Measurements from ENCODE around the gene KATNIP. TPM values are rescaled to one million over a fixed set of nuclear protein-coding genes. Genes with fewer than 3 reads are reported as not detected.

The KATNIP gene
- total RNA-seq, 1 experiment from 2014 or later, result 19.0 TPM

- no peak for ATAC-seq
- H4K20me1 ChIP-seq (ENCODE audit: low read length), result peaks cover 7% of the 10 kb centered on the region; the same call in 1 of the 2 replicates
- H3K4me3 ChIP-seq (ENCODE audit: low read length), result no peak overlapping the region
- H3F3A ChIP-seq (ENCODE audit: low read length, unreplicated experiment), result no peaks in the 10 kb centered on the region
- H3K79me2 ChIP-seq (ENCODE audit: low read length), result peaks cover 24% of the 10 kb centered on the region
- no peak overlapping the region for H3K4me2 ChIP-seq (ENCODE audit: low read length)
- intact Hi-C loops (cut with micrococcal nuclease), result no loop called here
- no peak for DNase-seq
- H3K9me3 ChIP-seq (ENCODE audit: low read length), result no peaks in the 10 kb centered on the region
- no peak overlapping the region for H2AFZ ChIP-seq (ENCODE audit: low read length)
- peaks cover 21% of the 10 kb centered on the region for H3K4me1 ChIP-seq (ENCODE audit: insufficient read depth, low read length)
- no peaks in the 10 kb centered on the region for H3K27me3 ChIP-seq (ENCODE audit: low read length)
- no peak overlapping the region for H3K9ac ChIP-seq (ENCODE audit: low read length)
- ChIA-PET CTCF (no interaction called here), POLR2A (ENCODE audit: unreplicated experiment) (no interaction called here)
- no peaks in the 10 kb centered on the region for H3K9me2 ChIP-seq (replicated peaks; ENCODE audit: low read length)
- TF ChIP-seq EZH2 (IDR thresholded peaks at IDR 0.05; ENCODE audit: low read length, unreplicated experiment), result no peak
- TF ChIP-seq CTCF (conservative IDR thresholded peaks at IDR 0.05; ENCODE audit: low read depth, low read length), result no peak
- TF ChIP-seq EZH2phosphoT487 (IDR thresholded peaks at IDR 0.05; ENCODE audit: borderline replicate concordance, low read length), result no peak
- peaks cover 29% of the 10 kb centered on the region for H3K36me3 ChIP-seq (ENCODE audit: low read depth, low read length)
- no TSS peak for BruUV-seq (replicated peaks)
- no peak overlapping the region for H3K27ac ChIP-seq (ENCODE audit: low read length)
Observed at GRCh38 chr16:27543801-27544200, 6.1 kb upstream of the KATNIP start.

DNA sequence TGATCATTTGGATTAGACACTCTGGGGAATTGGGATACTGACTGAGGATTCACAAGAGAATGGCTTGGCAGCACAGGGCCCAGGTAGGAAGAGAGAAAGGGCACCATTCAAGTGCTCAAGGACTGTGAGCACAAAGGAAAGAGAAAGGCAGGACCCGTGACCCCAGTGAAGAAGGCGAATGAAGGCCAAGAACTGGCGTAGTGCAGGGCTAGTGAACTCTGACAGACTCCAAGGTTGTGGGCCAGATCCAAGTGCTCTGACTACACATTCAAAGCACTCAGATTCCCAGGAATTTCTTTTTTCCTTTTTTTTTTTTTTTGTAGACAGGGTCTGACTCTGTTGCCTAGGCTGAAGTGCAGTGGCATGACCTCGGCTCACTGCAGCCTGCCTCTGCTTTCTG is 5.3 kb upstream of the KATNIP start:
- Histone ChIP-seq H3K9me2 (replicated peaks; ENCODE audit: low read length) (no peaks in the 10 kb centered on the region), H3K27me3 (ENCODE audit: low read length) (no peaks in the 10 kb centered on the region), H3K9ac (ENCODE audit: low read length) (no peak overlapping the region), H3F3A (ENCODE audit: low read length, unreplicated experiment) (no peaks in the 10 kb centered on the region), H4K20me1 (ENCODE audit: low read length) (peaks cover 7% of the 10 kb centered on the region; the same call in 1 of the 2 replicates), H3K4me2 (ENCODE audit: low read length) (no peak overlapping the region), H3K4me1 (ENCODE audit: insufficient read depth, low read length) (peaks cover 21% of the 10 kb centered on the region), H3K27ac (ENCODE audit: low read length) (no peak overlapping the region), H2AFZ (ENCODE audit: low read length) (no peak overlapping the region), H3K4me3 (ENCODE audit: low read length) (no peak overlapping the region), H3K9me3 (ENCODE audit: low read length) (no peaks in the 10 kb centered on the region), H3K36me3 (ENCODE audit: low read depth, low read length) (peaks cover 27% of the 10 kb centered on the region), H3K79me2 (ENCODE audit: low read length) (peaks cover 29% of the 10 kb centered on the region)
- ATAC-seq, result no peak
- BruUV-seq (replicated peaks), result no TSS peak
- ChIA-PET POLR2A (ENCODE audit: unreplicated experiment) (no interaction called here), CTCF (no interaction called here)
- DNase-seq, result no peak
- intact Hi-C loops (cut with micrococcal nuclease), result no loop called here
- TF ChIP-seq EZH2 (IDR thresholded peaks at IDR 0.05; ENCODE audit: low read length, unreplicated experiment) (no peak), EZH2phosphoT487 (IDR thresholded peaks at IDR 0.05; ENCODE audit: borderline replicate concordance, low read length) (no peak), CTCF (conservative IDR thresholded peaks at IDR 0.05; ENCODE audit: low read depth, low read length) (no peak)

DNA sequence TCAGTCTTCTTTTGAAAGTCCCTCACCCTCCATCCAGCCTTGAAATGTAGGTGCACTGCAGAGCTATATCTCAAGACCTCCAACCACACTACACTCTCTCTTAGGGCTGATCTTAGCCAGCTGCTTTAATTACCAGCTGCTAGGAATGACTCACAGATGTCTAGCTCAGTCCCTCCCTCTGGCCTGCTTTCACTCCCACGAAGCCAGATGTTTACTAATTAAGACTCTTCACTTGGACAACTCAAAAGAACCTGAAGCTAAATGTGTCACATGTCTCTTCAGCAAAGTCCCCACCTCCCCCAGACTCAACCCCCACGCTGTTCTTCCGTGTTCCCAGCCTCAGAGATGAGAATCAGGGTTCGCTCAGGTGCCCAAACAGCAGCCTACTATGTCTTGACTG is 2.8 kb upstream of the KATNIP start:
- Histone ChIP-seq H3K4me1 (ENCODE audit: insufficient read depth, low read length) (peaks cover 28% of the 10 kb centered on the region), H3K9ac (ENCODE audit: low read length) (no peak overlapping the region), H2AFZ (ENCODE audit: low read length) (no peak overlapping the region), H3K9me3 (ENCODE audit: low read length) (no peaks in the 10 kb centered on the region), H3F3A (ENCODE audit: low read length, unreplicated experiment) (no peaks in the 10 kb centered on the region), H3K36me3 (ENCODE audit: low read depth, low read length) (peaks cover 9% of the 10 kb centered on the region), H4K20me1 (ENCODE audit: low read length) (peaks cover 7% of the 10 kb centered on the region; the same call in 1 of the 2 replicates), H3K4me3 (ENCODE audit: low read length) (no peak overlapping the region), H3K27ac (ENCODE audit: low read length) (no peak overlapping the region), H3K4me2 (ENCODE audit: low read length) (peak overlapping the region; percentile 96), H3K79me2 (ENCODE audit: low read length) (peaks cover 50% of the 10 kb centered on the region), H3K9me2 (replicated peaks; ENCODE audit: low read length) (no peaks in the 10 kb centered on the region), H3K27me3 (ENCODE audit: low read length) (no peaks in the 10 kb centered on the region)
- TF ChIP-seq CTCF (conservative IDR thresholded peaks at IDR 0.05; ENCODE audit: low read depth, low read length) (no peak), EZH2 (IDR thresholded peaks at IDR 0.05; ENCODE audit: low read length, unreplicated experiment) (no peak), EZH2phosphoT487 (IDR thresholded peaks at IDR 0.05; ENCODE audit: borderline replicate concordance, low read length) (no peak)
- intact Hi-C loops (cut with micrococcal nuclease), result no loop called here
- peak; percentile 15 for DNase-seq
- ChIA-PET POLR2A (ENCODE audit: unreplicated experiment) (interaction anchor here (0.6 kb wide), 1 partner anchor 158 kb away, joined by 8 read pairs; no protein-coding TSS in a partner anchor), CTCF (no interaction called here)
- peak; percentile 30; the same call in 1 of the 2 replicates for ATAC-seq
- BruUV-seq (replicated peaks), result no TSS peak
